IPS-NIHi11 (cell line): ENCODE results near the gene SYNGR4.

ENCODE experiments used
- DNase-seq: peaks from one replicate; pipeline ENCODE4 v3.0.0; 2012; ENCODE audit warnings: mixed read lengths, low spot score

The SYNGR4 gene

DNA sequence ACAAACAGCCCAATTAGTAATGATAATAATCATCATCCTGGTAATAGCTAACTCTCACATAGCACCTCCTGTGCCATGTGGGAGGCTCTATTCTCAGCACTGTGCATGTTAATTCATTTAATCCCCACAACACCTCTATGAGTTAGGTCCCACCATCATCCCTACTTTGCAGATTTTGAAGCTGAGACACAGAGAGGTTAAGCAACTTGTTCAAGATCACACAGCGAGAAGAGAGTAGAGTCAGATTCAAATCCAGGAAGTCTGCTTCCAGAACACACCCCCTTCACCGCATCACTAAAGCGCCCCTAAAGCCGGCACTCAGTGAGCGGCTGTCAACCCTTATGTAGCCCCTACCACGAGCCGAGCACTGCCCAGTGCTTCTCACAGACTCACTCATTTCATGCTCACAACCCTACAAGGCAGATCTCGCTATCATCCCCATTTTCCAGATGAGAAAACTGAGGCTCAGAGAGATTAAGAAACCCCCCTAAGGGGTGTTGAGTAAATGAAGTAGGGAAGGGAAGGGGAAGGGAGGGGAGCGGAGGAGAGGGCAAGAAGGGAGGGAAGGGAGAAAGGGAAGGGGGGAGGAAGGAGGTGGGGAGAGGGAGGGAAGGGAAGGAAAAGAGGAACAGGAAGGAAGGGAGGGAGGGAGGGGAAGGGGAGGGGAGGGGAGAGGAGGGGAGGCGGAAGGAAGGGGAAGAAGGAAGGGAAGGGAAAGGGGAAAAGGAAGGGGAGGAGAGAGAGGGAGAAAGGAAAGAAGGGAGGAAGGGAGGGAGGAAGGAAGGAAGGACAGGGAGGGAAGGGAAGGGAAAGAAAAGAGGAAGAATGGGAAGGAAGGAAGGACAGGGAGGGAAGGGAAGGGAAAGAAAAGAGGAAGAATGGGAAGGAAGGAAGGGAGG, 22.4 kb upstream of the SYNGR4 start:
- no peak for DNase-seq

DNA sequence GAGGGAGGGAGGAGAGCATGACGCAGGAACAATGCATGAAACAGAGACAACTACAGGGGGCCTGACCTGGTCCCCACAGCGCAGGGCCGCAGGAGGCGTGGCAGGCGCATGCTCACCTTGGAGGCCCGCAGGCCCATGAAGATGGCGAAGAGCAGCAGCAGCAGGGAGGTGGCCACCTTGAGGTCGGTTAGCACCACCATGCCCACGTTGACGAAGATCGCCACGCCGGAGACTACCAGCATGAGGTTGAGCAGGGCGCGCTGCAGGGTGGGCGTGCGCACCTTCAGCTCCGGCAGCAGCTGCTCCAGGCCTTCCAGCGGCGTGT, 21.8 kb upstream of the SYNGR4 start:
- no peak for DNase-seq

DNA sequence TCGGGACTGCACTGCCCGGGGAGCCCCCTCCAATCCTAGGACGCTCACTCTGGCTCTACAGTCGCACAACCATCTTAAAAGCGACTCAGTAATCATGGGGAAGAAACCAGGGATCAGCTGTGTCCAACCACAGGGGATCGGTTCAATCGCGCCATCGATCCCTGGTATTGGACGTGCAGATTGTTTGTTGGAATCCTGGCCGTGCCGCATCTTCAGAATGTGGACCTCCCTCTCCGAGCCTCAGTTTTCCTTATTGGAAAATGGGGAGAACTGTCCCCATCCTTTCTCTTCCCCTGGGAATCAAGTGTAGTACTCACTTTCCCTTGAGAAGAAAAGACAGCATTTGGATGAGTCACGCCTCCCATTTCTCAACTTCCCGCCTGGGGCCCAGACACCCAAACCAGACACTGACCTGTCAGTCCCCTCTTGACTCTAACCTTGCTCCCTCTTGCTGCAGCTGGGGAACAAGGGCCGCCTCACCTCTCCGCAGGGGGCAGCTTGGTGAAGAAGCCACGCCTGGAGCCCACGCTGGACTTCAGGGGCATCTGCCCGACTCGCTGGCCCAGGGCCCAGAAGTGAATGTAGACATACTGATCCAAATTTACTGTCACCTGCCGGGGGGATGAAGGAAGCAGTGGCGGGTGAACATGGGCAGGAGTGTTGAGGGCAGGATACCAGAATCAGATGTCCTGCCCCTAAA, 21.2 kb upstream of the SYNGR4 start:
- DNase-seq, result no peak

DNA sequence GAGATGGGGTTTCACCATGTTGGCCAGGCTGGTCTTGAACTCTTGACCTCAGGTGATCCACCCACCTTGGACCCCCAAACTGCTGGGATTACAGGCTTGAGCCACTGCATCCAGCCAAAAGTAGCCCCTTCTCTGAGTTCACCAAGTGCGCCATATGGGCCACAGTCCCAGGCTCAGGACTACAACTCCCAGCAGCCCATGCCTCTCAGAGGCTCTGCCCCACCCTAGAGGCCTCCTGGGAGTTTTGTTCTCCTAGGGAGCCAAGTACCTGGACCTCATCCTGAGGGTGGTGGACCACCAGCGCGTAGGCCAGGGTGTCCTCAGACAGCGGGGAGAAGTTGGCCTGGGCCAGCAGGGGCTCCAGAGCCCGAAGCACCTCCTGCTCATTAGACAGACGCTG, 19.3 kb upstream of the SYNGR4 start:
- no peak for DNase-seq

DNA sequence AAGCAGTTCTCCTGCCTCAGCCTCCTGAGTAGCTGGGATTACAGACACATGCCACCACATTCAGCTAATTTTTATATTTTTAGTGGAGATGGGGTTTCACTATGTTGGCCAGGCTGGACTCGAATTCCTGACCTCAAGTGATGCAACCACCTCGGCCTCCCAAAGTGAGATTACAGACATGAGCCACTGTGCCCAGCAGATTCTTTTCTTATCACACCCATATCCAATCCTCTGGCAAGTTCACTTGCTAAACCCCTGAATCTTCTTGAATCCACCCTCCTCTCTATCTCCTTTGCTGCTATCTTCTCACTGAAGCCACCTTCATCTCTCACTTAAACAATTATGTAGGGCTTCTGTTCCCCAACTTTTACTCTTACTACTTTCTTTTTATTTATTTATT, 18.0 kb upstream of the SYNGR4 start:
- no peak for DNase-seq

DNA sequence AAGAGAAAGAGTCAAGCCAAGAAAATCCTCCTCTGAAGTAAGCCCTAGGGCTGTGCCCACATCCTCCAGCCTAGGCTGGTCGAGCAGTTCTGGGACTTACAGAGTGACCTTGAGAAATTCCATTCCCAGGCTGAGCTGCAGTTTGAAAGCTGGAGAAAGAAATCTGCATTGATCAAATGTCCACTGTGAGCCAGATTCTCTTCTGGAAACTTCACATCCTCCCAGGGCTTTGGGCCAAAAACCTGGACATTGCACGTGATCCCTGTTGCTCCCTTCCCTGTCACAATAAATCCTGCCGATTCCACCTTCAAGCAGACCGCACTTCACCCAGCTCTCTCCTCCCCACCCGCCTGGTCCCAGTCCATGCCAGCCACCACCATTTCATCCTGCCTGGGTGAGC, 16.1 kb upstream of the SYNGR4 start:
- DNase-seq, result no peak

DNA sequence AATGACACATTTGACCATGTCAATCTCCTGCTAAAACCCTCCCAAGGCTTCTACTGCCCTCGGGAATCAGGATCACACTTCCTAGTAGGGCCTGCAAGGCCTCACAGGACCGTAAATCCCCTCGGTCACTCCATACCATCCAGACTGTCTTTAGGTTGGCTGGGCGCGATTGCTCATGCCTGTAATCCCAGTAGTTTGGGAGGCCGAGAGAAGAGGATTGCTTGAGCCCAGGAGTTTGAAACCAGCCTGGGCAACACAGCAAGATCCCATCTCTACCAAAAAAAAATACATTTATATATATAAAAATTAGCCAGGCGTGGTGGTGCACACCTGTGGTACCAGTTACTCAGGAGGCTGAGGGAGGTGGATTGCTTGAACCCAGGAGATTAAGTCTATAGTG, 15.4 kb upstream of the SYNGR4 start:
- no peak for DNase-seq

DNA sequence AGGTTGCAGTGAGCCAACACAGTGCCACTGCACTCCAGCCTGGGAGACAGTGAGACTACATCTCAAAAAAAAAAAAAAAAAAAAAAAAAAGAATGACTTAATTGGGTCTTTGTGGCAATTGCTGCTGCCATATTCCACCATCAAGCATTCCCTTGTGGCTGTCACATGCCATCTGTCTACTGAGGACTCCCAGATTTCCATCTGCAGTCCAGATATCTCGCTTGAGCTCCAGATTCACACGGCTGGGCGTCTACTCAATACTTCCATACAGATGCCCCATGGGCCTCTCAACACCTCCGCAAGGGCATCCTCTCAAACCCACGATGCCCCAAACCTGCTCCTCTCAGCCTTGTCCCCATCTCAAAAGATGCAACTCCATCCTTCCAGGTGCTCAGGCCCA, 13.3 kb upstream of the SYNGR4 start:
- DNase-seq, result no peak

DNA sequence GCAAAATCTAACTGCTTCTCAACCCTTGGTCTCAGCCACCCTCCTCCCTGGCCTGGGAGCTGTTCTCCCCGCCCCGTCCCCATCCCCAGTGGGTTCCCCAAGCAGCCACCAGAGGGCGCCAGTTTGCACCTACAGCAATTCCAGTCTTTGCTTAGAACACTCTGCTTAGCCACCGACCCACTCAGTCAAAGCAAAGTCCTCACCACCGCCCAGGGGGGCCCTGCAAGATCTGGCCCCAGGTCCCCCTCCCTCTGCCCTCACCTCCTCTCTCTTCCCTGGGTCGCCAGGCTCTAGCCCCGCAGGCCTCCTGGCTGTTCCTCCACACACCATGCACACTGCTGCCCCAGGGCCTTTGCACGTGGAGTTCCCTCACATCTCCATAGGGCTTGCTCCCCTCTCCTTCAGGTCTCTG, 12.8 kb upstream of the SYNGR4 start:
- DNase-seq, result peak; percentile 90

DNA sequence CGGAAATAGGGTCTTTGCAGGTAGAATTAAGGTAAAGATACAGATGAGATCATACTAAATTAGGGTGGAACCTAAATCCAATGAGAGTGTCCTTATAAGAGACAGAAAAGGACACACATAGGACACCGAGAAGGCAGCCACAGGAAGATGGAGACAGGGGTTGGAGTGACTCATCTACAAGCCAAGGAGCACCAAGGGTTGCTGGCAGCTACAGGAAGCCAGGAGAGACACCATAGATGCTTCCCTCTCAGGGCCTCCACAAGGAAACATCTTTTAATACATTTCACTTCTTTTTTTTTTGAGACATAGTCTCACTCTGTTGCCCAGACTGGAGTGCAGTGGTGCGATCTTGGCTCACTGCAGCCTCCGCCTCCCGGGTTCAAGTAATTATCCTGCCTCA, 10.5 kb upstream of the SYNGR4 start:
- DNase-seq, result no peak

DNA sequence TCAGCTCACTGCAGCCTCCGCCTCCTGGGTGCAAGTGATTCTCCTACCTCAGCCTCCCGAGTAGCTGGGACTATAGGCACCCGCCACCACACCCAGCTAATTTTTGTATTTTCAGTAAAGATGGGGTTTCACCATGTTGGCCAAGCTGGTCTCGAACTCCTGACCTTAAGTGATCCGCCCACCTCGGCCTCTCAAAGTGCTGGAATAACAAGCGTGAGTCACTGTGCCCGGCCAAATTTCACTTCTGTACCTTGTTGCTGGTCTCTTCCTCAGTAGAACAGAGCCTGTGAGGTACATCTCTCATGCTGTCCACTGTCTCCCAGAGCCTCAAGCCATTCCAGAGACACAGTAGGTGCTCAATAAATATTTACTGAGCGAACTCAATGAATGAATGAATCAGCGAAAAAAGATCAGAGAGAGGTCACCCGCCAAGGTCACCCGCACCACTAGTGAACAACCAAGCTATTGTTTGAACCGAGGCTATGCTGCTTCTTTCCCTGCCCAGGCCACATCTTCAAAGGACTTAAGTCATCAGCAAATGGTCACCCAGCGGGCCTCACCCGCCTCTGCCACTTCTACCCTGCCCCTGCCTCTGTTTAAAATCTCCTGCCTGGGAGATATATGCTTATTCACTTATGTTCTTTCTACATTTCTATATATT, 9.7 kb upstream of the SYNGR4 start:
- no peak for DNase-seq

DNA sequence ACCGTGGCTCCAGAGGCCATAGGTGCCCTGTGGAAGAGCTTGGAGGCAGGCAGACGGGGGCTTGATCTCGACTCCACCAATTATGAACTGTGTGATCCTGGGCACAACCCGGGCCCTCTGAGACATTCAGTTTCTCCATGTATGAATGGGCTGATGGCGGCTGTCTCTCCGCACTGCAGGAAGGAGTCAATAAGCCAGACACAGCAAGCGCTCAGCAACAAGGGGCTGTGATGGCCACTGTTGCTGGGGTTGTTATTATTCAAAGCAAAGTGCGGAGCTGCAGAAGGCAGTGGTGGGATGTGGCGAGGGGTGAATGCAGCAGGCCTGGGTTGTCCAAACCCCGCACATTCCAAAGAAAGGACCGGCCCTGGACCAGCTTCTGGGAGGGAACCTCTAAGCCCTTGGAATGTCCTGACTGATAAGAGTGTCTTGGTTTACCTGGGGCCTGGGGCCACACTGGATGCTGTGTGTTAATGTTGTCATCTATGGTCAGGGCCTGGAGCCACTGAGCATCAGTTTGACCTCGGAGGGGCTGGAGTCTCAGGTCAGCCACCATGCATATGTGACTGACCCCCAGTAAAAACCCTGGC, 8.7 kb upstream of the SYNGR4 start:
- DNase-seq, result no peak

DNA sequence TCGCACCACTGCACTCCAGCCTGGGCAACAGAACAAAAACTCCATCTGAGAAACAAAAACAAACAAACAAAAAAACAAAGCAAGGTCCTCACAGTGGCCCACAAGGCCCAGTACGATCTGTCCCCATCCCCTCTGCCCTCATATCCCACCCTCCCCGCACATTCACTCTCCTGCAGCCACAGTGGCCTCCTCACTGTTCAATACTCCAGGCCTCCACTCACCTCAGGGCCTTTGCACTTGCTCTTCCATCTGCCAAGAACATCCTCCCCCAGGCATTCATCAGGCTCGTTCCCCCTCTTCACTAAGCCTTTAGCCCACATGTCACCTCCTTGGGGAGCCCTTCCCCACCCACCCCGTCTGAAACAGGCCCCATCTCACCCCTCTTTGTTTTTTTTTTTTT, 5.0 kb upstream of the SYNGR4 start:
- no peak for DNase-seq

DNA sequence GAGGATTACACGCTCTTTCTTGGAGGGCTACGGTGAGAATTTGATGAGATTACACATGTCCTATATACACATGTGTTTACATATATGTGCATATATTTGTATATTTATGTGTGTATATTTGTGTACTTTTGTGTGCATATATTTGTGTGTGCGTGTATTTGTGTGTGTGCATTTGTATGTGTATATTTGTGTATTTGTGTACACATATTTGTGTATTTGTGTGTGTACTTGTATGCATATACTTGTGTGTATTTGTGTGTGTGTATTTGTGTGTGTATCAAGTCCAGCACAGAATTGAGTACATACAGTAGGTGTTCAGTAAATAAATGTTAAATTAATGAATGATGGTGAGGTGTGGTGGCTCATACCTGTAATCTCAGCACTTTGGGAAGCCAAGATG, 2.3 kb upstream of the SYNGR4 start:
- no peak for DNase-seq

DNA sequence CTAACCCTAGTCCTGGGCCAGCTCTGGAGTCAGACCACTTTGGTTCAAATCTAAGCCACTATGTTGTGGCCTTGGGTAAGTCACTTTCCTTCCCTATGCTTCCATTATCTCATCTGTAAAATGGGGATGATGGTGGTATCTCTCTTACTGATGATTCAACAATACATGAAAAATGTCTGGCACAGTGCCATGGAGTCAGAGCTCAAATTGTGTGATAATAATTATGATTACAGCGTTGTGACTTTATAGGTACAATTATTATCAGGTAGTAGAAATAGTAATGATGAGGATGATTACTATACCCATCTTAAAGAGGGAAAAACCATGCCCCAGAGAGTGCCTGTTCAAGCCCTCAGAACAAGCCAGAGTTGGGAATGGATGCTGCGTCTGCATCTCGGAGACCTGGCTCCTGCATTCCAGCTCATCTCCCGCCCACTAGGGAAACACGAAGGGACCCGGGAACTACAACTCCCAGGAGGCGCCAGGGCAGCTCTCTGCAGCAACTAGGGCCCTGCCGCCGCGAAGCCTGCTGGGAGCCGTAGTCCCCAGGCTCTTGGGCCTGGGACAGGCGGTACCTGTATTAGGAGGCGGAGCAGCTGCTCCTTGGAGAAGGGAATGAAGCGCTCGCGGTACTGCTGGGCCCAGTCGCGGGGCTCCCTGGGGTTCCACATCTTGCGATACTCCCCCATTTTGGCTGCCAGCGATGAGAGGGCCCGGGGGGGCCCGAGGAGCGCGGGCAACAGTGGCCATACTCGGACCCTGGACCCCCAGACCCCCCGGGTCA, 1.3 kb upstream of the SYNGR4 start:
- peak; percentile 92 for DNase-seq

DNA sequence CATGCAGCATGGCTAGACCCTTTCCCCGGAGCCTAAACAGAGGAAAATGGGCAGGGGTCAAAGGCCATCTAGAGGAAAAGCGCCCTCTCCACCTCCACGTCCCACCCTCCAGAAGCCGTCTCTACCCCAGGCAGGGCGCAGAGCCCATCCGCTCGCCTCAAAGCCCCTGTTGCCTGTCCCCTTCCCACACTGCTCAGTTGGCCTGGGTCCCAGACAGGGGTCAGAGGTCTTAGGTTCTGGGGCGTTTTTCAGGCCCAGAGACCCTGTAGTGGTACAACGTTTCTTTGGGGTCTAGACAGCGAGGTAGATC, 712 bp upstream of the SYNGR4 start:
- no peak for DNase-seq

DNA sequence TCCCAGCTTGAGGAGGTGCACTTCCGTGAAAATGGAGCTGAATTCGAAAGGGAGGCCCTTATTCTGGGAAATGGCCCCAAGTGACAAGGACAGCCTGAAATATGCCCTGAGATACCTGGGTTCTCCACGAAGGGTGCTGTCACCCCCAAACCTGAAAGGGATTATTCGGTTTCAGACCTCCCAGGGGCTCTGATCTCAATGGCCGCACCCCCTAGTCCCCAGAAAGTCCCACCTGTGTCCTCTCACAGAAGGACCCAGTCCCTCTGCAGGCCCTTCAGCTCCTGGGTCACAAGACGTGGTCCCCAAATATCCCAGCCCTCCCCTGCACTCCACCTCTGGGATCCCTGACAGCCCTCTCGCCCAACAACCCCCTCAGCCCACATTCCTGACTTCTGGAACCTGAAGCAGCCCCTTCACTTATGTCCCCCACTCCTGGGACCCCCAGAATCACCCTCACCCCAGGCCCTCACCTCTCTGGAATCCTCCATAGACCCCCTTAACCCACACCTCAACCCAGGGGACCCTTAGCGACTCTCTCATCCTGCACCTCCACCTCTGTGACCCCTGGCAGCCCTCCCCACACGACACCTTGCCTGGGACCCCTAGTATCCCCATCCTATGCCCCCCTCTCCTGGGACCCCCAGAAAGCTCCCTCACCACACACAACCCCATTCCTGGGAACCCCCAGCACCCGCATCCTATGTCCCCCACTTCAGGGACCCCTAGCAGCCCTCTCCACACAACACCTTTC, 606 bp downstream of the SYNGR4 start:
- no peak for DNase-seq

DNA sequence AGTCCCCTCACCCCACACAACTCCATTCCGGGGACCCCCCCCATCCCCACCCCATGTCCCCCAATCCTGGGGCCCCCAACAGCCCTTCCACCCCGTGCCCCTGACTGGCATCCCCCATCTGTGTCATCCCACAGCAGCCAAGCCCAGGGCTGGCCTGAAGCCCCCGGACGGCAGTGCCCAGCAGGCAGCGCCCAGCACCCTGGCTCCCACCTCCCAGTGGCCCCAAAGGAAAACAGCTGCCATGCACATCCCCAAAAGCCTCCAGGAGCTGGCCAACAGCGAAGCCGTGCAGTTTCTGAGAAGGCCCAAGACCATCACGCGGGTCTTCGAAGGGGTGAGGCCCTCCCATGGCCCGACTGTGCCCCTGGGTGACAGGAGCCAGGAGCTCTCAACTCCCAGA, 1.4 kb downstream of the SYNGR4 start:
- DNase-seq, result no peak

DNA sequence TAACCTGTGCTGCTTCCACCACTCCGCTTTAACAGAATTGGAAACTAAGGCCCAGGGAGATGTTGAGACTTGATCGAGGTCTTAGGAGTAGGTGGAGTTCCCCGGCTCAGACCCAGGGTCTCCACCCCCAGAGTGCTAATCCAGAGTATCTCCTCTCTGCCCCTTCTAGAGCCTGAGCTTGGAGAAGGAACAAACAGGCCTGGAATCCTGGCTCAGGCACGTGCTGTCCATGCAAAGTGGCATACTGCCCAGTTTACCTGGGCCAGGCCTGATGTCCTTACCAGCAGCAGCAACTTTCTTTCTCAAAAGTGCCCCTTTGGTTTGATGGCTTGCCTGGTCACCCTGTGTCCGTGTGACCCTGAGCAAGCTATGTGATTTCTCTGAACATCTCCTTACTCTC, 3.7 kb downstream of the SYNGR4 start:
- DNase-seq, result no peak

DNA sequence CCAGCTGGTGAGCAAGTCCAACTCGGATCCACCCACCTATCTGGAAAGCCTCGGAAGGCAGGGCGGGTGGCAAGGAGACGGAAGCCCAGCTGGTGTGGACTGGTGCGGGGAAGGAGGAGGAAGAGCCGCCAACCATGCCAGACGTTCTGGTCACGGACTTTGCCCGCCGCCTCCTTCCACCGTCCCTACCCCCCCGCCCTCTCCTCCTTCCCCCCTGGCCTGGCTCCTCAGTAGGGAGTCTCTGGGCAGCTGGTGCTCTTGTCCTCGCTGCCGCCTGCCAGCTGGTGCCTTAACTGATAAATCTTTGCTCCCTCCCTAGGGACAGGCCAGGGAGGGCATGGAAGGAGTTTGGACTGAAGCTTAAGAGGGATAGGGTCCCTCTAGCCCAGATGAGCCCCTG, 4.8 kb downstream of the SYNGR4 start:
- no peak for DNase-seq

DNA sequence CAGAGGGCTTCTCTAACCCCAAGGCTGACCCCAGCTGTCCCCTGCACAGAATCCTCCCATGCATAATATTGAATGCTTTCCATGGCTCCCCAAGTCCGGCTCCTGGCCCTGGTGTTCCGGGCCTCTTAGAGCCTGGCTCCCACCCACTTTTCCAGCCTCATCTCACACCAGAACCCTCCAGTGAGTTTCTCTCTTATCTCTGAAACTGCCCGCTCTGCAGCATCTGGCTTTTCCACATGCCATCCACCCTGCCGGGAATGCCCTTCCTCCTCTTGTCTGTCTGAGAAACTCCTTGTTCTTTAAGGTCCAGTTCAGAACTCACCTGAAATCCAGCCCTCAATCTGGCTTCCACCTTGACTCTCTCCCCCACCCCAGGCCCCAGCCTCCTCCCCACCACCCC, 6.8 kb downstream of the SYNGR4 start:
- DNase-seq, result no peak

DNA sequence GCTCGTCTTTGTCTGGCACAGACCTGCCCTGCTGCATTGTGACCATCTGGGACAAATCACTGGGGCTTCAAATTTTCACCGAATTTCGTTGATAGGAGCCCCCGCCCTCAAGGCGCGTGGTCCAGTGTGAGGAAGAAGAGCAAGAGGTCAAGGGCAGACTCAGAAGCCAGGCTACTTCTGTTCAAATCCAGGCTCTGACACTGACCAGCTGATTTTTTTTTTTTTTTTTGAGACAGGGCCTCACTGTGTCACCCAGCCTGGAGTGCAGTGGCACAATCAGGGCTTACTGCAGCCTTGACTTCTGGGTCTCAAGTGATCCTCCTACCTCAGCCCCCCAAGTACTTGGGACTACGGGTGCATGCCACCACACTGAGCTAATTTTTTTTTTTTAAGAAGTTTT, 7.2 kb downstream of the SYNGR4 start:
- no peak for DNase-seq
